T-helper 17 cell (primary cell): Measurements from ENCODE around the gene MDFI. TPM values are rescaled to one million over a fixed set of nuclear protein-coding genes. Genes with fewer than 3 reads are reported as not detected.

ENCODE experiments used
- ATAC-seq: fragments of 150-1000 bp; cut with Tn5 transposase; 2 replicates; pipeline ENCODE4 v1.10.0; 2021; ENCODE audit warnings: mild to moderate bottlenecking, moderate library complexity
- DNase-seq, 3 donors: peaks; one replicate each; pipeline versions ENCODE4 v3.0.0 to v3.0.0-alpha.2; 2020 to 2021
- H3K9me3 ChIP-seq: one replicate; pipeline ENCODE4 v1.7.0; 2013; ENCODE audit warnings: low read length, mild to moderate bottlenecking; ENCODE audit not compliant: control insufficient read depth, poor library complexity, severe bottlenecking
- H3K27ac Mint-ChIP-seq: one replicate; pipeline ENCODE4 v1.8.0; 2022; ENCODE audit warnings: mild to moderate bottlenecking, moderate library complexity, mixed read lengths
- H3K27me3 Mint-ChIP-seq: one replicate; pipeline ENCODE4 v1.8.0; 2022; ENCODE audit warnings: mixed read lengths
- H3K36me3 Mint-ChIP-seq: one replicate; pipeline ENCODE4 v1.8.0; 2022; ENCODE audit warnings: low read depth, mixed read lengths
- H3K4me1 Mint-ChIP-seq: one replicate; pipeline ENCODE4 v1.8.0; 2022; ENCODE audit warnings: mild to moderate bottlenecking, mixed read lengths
- H3K4me3 Mint-ChIP-seq: one replicate; pipeline ENCODE4 v1.8.0; 2022; ENCODE audit warnings: mild to moderate bottlenecking, moderate library complexity, mixed read lengths
- total RNA-seq, 4 donors: library from RNA in 2 of 4; stranded (reverse) in 2 of 4; gene quantifications; one replicate each; pipeline ENCODE4 v1.2.3 and lab custom pipeline; 2022 to 2026

The MDFI gene
- total RNA-seq, 2 donors from 2014 or later = not detected

GRCh38 chr6:41597246-41598000 is 40.8 kb upstream of the MDFI start:
- Mint-ChIP-seq H3K27ac (no peak overlapping the region), H3K4me1 (peaks cover under 1% of the 10 kb centered on the region), H3K27me3 (no peaks in the 10 kb centered on the region), H3K36me3 (peaks cover 3% of the 10 kb centered on the region), H3K4me3 (peak overlapping the region; percentile 7)
- ATAC-seq (no peak), DNase-seq (no peak)
- no peaks in the 10 kb centered on the region for H3K9me3 ChIP-seq

- no peak for ATAC-seq
- H3K27ac Mint-ChIP-seq = no peak overlapping the region
- H3K4me1 Mint-ChIP-seq = peaks cover 7% of the 10 kb centered on the region
- H3K9me3 ChIP-seq = no peaks in the 10 kb centered on the region
- no peak overlapping the region for H3K4me3 Mint-ChIP-seq
- H3K36me3 Mint-ChIP-seq = peaks cover 3% of the 10 kb centered on the region
- peaks cover 4% of the 10 kb centered on the region for H3K27me3 Mint-ChIP-seq
- DNase-seq = no peak
Observed at GRCh38 chr6:41598670-41599014, 39.6 kb upstream of the MDFI start.

GRCh38 chr6:41599015-41599851 is 39.0 kb upstream of the MDFI start:
- ATAC-seq = no peak
- DNase-seq = no peak
- Mint-ChIP-seq H3K36me3 (peaks cover 3% of the 10 kb centered on the region), H3K4me1 (peaks cover 7% of the 10 kb centered on the region), H3K27me3 (peaks cover 8% of the 10 kb centered on the region), H3K4me3 (no peak overlapping the region), H3K27ac (no peak overlapping the region)
- H3K9me3 ChIP-seq = no peaks in the 10 kb centered on the region

- H3K27ac Mint-ChIP-seq = no peak overlapping the region
- DNase-seq (no peak), ATAC-seq (no peak)
- H3K36me3 Mint-ChIP-seq = peaks cover 3% of the 10 kb centered on the region
- peaks cover 8% of the 10 kb centered on the region for H3K4me1 Mint-ChIP-seq
- no peak overlapping the region for H3K4me3 Mint-ChIP-seq
- H3K27me3 Mint-ChIP-seq = peaks cover 11% of the 10 kb centered on the region
- H3K9me3 ChIP-seq = no peaks in the 10 kb centered on the region
Observed at GRCh38 chr6:41599852-41600445, 38.3 kb upstream of the MDFI start.

GRCh38 chr6:41600499-41601247 is 37.6 kb upstream of the MDFI start:
- H3K27me3 Mint-ChIP-seq = peaks cover 12% of the 10 kb centered on the region
- ATAC-seq = no peak
- no peak overlapping the region for H3K4me3 Mint-ChIP-seq
- H3K4me1 Mint-ChIP-seq = peaks cover 9% of the 10 kb centered on the region
- no peak for DNase-seq
- H3K36me3 Mint-ChIP-seq = peaks cover 3% of the 10 kb centered on the region
- H3K9me3 ChIP-seq = no peaks in the 10 kb centered on the region
- H3K27ac Mint-ChIP-seq = no peak overlapping the region

- H3K27me3 Mint-ChIP-seq = peaks cover 18% of the 10 kb centered on the region
- no peak overlapping the region for H3K27ac Mint-ChIP-seq
- H3K4me1 Mint-ChIP-seq = peaks cover 13% of the 10 kb centered on the region
- DNase-seq (no peak), ATAC-seq (no peak)
- H3K36me3 Mint-ChIP-seq = peaks cover 3% of the 10 kb centered on the region
- no peaks in the 10 kb centered on the region for H3K9me3 ChIP-seq
- H3K4me3 Mint-ChIP-seq = no peak overlapping the region
Observed at GRCh38 chr6:41601248-41601549, 37.1 kb upstream of the MDFI start.

- H3K4me3 Mint-ChIP-seq = no peak overlapping the region
Observed at GRCh38 chr6:41602422-41602743, 35.9 kb upstream of the MDFI start.

GRCh38 chr6:41602864-41603608 is 35.2 kb upstream of the MDFI start:
- H3K27me3 Mint-ChIP-seq = peaks cover 26% of the 10 kb centered on the region
- DNase-seq (peak; percentile 40 to 60 (median 44)), ATAC-seq (peak; percentile 84)
- H3K36me3 Mint-ChIP-seq = peaks cover 3% of the 10 kb centered on the region
- H3K4me1 Mint-ChIP-seq = peaks cover 16% of the 10 kb centered on the region
- no peaks in the 10 kb centered on the region for H3K9me3 ChIP-seq
- H3K27ac Mint-ChIP-seq = no peak overlapping the region
- no peak overlapping the region for H3K4me3 Mint-ChIP-seq

More at GRCh38 chr6:41602422-41602743, 35.9 kb upstream of the MDFI start:
- no peak for DNase-seq
- Mint-ChIP-seq H3K27me3 (peaks cover 25% of the 10 kb centered on the region), H3K4me1 (peaks cover 16% of the 10 kb centered on the region), H3K36me3 (peaks cover 3% of the 10 kb centered on the region), H3K27ac (no peak overlapping the region)
- no peaks in the 10 kb centered on the region for H3K9me3 ChIP-seq
- no peak for ATAC-seq

GRCh38 chr6:41604006-41604405 is 34.3 kb upstream of the MDFI start:
- no peak for ATAC-seq
- peaks cover 16% of the 10 kb centered on the region for H3K4me1 Mint-ChIP-seq
- no peak for DNase-seq
- no peaks in the 10 kb centered on the region for H3K9me3 ChIP-seq
- no peaks in the 10 kb centered on the region for H3K36me3 Mint-ChIP-seq
- H3K4me3 Mint-ChIP-seq = no peak overlapping the region
- no peak overlapping the region for H3K27ac Mint-ChIP-seq
- peaks cover 26% of the 10 kb centered on the region for H3K27me3 Mint-ChIP-seq

- ATAC-seq (no peak), DNase-seq (no peak)
- no peaks in the 10 kb centered on the region for H3K9me3 ChIP-seq
- peaks cover 26% of the 10 kb centered on the region for H3K27me3 Mint-ChIP-seq
- peaks cover under 1% of the 10 kb centered on the region for H3K36me3 Mint-ChIP-seq
- H3K4me3 Mint-ChIP-seq = no peak overlapping the region
- no peak overlapping the region for H3K27ac Mint-ChIP-seq
- peaks cover 16% of the 10 kb centered on the region for H3K4me1 Mint-ChIP-seq
Observed at GRCh38 chr6:41605649-41606048, 32.6 kb upstream of the MDFI start.

- no peak overlapping the region for H3K27ac Mint-ChIP-seq
- peaks cover 2% of the 10 kb centered on the region for H3K36me3 Mint-ChIP-seq
- ATAC-seq = no peak
Observed at GRCh38 chr6:41607036-41607435, 31.2 kb upstream of the MDFI start.

GRCh38 chr6:41607736-41608135 is 30.5 kb upstream of the MDFI start:
- Mint-ChIP-seq H3K36me3 (peaks cover 5% of the 10 kb centered on the region), H3K27me3 (peaks cover 26% of the 10 kb centered on the region), H3K27ac (no peak overlapping the region), H3K4me1 (peaks cover 12% of the 10 kb centered on the region), H3K4me3 (no peak overlapping the region)
- no peaks in the 10 kb centered on the region for H3K9me3 ChIP-seq
- ATAC-seq (no peak), DNase-seq (no peak)

More at GRCh38 chr6:41607036-41607435, 31.2 kb upstream of the MDFI start:
- peaks cover 16% of the 10 kb centered on the region for H3K4me1 Mint-ChIP-seq
- no peak for DNase-seq
- no peak overlapping the region for H3K4me3 Mint-ChIP-seq
- H3K9me3 ChIP-seq = no peaks in the 10 kb centered on the region
- H3K27me3 Mint-ChIP-seq = peaks cover 26% of the 10 kb centered on the region
